HepG2 (cell line): ENCODE measurements around the gene PLLP. TPM values are rescaled to one million over a fixed set of nuclear protein-coding genes. Genes with fewer than 3 reads are reported as not detected.

ENCODE experiments used
- ATRX ChIP-seq: sonication (generic); formaldehyde crosslinking; IDR thresholded peaks from 2 replicates; pipeline ENCODE4 v1.4.0; 2020; ENCODE audit warnings: missing genetic modification reagents, borderline replicate concordance
- REL ChIP-seq: sonication (generic); formaldehyde crosslinking; conservative IDR thresholded peaks from 2 replicates; pipeline ENCODE4 v1.8.0; 2022; ENCODE audit warnings: mild to moderate bottlenecking, missing genetic modification reagents, moderate library complexity
- SUZ12 ChIP-seq: fragments of 150-350 bp; IDR thresholded peaks from 2 replicates; pipeline ENCODE4 v1.6.1; 2014; ENCODE audit warnings: low read depth, low read length
- ZNF589 ChIP-seq: sonication (generic); formaldehyde crosslinking; conservative IDR thresholded peaks from 2 replicates; pipeline ENCODE4 v1.8.0; 2022; ENCODE audit warnings: mild to moderate bottlenecking, moderate library complexity, missing genetic modification reagents
- ZNF768 ChIP-seq: sonication (generic); formaldehyde crosslinking; IDR thresholded peaks from 2 replicates; pipeline ENCODE4 v1.4.0; 2020; ENCODE audit warnings: missing genetic modification reagents
- ZNF816 ChIP-seq: sonication (generic); formaldehyde crosslinking; IDR thresholded peaks from 2 replicates; pipeline ENCODE4 v1.8.0; 2022; ENCODE audit warnings: missing genetic modification reagents, mild to moderate bottlenecking, borderline replicate concordance
- ZNF850 ChIP-seq: sonication (generic); formaldehyde crosslinking; conservative IDR thresholded peaks from 2 replicates; pipeline ENCODE4 v1.9.0; 2021; ENCODE audit warnings: mild to moderate bottlenecking, missing genetic modification reagents
- polyA plus RNA-seq, 8 experiments: library from polyadenylated mRNA; depleted of rRNA in 3 of 8; stranded (reverse) in 7 of 8; unstranded in 1 of 8; fragments of >200 nt; fragmentation: Illumina TruSeq in 4 of 8; extraction: Trizol in 4 of 8; gene quantifications; 2 replicates each; pipeline versions ENCODE4 v1.2.1 to v1.2.3, GENCODE V29; 2011 to 2016; ENCODE audit warnings: low read depth in 4 of 8, missing spikeins in 1 of 8, mixed read lengths in 1 of 8; ENCODE audit not compliant: insufficient read depth in 1 of 8
- total RNA-seq, 5 experiments: library from RNA; depleted of rRNA; stranded (reverse); fragments of >200 nt; fragmentation: Illumina TruSeq; extraction: Trizol; gene quantifications; 2 replicates each; pipeline ENCODE4 v1.2.3, GENCODE V29; 2016; ENCODE audit warnings: low read depth in 1 of 5
- TF ChIP-seq, protein P1 (sequence below): sonication (generic); formaldehyde crosslinking; IDR thresholded peaks from 2 replicates; pipeline ENCODE4 v1.8.1; 2023; ENCODE audit warnings: mild to moderate bottlenecking, missing genetic modification reagents, borderline replicate concordance
- TF ChIP-seq, protein P2 (sequence below): sonication (generic); formaldehyde crosslinking; IDR thresholded peaks from 2 replicates; pipeline ENCODE4 v1.4.0; 2020; ENCODE audit warnings: mild to moderate bottlenecking, missing genetic modification reagents, borderline replicate concordance
- TF ChIP-seq, protein P3 (sequence below): sonication (generic); formaldehyde crosslinking; IDR thresholded peaks from 2 replicates; pipeline ENCODE4 v1.5.0; 2020; ENCODE audit warnings: mild to moderate bottlenecking, missing genetic modification reagents, borderline replicate concordance
- TF ChIP-seq, protein P4 (sequence below): sonication (generic); formaldehyde crosslinking; IDR thresholded peaks from 2 replicates; pipeline ENCODE4 v1.4.0; 2020; ENCODE audit warnings: missing genetic modification reagents, mild to moderate bottlenecking, borderline replicate concordance
- TF ChIP-seq, protein P5 (sequence below): sonication (generic); formaldehyde crosslinking; IDR thresholded peaks from 2 replicates; pipeline ENCODE4 v1.8.0; 2023; ENCODE audit warnings: mild to moderate bottlenecking, missing genetic modification reagents

Gene PLLP
- total and polyA plus RNA-seq, 2 of the 13 experiments (the other 11 are each of a cell fraction or from before 2014, with no cell fraction given): 60.6 to 127 TPM

DNA sequence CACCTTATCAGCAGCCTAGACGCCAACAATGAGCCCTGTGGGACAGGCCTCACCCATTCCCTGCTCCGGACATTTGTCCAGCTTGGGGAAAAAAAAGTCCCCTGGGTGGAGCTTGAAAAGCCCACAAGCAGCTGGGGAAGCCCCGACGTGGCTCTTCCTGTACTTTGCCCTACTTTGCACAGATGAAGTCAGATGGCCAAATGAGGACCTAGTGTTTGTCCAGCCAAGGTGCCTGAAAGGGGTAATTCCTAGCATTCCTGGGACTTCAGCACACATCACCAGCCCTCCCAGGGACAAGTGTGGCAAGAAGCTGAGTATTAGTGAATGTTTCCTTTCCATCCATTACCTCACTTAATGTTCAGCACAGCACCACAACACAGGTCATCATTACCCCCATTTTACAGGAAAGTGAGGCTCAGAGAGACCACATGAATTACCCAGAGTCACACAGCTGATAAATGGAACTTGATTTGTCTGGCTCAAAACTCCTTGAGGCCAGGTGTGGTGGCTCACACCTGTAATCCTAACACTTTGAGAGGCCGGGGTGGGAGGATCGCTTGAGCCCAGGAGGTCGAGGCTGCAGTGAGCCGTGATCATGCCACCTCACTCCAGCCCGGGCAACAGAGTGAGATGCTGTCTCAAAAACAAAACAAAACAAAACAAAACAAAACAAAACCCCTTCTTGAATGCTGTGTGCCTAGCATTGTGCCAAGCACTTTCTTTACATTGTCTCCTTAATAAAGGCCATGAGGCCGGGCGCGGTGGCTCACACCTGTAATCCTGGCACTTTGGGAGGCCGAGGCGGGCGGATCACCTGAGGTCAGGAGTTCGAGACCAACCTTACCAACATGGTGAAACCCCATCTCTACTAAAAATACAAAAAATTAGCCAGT is 19.9 kb upstream of the PLLP start (continued):
- TF ChIP-seq ZNF589 (CRISPR knock-in tag): no peak
- TF ChIP-seq, protein P1, sequence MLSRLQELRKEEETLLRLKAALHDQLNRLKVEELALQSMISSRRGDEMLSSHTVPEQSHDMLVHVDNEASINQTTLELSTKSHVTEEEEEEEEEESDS (CRISPR knock-in tag): no peak
- TF ChIP-seq, protein P2, sequence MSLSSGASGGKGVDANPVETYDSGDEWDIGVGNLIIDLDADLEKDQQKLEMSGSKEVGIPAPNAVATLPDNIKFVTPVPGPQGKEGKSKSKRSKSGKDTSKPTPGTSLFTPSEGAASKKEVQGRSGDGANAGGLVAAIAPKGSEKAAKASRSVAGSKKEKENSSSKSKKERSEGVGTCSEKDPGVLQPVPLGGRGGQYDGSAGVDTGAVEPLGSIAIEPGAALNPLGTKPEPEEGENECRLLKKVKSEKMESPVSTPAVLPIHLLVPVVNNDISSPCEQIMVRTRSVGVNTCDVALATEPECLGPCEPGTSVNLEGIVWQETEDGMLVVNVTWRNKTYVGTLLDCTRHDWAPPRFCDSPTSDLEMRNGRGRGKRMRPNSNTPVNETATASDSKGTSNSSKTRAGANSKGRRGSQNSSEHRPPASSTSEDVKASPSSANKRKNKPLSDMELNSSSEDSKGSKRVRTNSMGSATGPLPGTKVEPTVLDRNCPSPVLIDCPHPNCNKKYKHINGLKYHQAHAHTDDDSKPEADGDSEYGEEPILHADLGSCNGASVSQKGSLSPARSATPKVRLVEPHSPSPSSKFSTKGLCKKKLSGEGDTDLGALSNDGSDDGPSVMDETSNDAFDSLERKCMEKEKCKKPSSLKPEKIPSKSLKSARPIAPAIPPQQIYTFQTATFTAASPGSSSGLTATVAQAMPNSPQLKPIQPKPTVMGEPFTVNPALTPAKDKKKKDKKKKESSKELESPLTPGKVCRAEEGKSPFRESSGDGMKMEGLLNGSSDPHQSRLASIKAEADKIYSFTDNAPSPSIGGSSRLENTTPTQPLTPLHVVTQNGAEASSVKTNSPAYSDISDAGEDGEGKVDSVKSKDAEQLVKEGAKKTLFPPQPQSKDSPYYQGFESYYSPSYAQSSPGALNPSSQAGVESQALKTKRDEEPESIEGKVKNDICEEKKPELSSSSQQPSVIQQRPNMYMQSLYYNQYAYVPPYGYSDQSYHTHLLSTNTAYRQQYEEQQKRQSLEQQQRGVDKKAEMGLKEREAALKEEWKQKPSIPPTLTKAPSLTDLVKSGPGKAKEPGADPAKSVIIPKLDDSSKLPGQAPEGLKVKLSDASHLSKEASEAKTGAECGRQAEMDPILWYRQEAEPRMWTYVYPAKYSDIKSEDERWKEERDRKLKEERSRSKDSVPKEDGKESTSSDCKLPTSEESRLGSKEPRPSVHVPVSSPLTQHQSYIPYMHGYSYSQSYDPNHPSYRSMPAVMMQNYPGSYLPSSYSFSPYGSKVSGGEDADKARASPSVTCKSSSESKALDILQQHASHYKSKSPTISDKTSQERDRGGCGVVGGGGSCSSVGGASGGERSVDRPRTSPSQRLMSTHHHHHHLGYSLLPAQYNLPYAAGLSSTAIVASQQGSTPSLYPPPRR (CRISPR knock-in tag): peak; percentile 72; the same call in 1 of the 2 replicates
- TF ChIP-seq REL (CRISPR knock-in tag): no peak
- no peak for TF ChIP-seq ATRX (CRISPR knock-in tag)
- TF ChIP-seq ZNF768 (CRISPR knock-in tag): peak; percentile 93
- peak; percentile 61; the same call in 1 of the 2 replicates for TF ChIP-seq ZNF816
- TF ChIP-seq, protein P3, sequence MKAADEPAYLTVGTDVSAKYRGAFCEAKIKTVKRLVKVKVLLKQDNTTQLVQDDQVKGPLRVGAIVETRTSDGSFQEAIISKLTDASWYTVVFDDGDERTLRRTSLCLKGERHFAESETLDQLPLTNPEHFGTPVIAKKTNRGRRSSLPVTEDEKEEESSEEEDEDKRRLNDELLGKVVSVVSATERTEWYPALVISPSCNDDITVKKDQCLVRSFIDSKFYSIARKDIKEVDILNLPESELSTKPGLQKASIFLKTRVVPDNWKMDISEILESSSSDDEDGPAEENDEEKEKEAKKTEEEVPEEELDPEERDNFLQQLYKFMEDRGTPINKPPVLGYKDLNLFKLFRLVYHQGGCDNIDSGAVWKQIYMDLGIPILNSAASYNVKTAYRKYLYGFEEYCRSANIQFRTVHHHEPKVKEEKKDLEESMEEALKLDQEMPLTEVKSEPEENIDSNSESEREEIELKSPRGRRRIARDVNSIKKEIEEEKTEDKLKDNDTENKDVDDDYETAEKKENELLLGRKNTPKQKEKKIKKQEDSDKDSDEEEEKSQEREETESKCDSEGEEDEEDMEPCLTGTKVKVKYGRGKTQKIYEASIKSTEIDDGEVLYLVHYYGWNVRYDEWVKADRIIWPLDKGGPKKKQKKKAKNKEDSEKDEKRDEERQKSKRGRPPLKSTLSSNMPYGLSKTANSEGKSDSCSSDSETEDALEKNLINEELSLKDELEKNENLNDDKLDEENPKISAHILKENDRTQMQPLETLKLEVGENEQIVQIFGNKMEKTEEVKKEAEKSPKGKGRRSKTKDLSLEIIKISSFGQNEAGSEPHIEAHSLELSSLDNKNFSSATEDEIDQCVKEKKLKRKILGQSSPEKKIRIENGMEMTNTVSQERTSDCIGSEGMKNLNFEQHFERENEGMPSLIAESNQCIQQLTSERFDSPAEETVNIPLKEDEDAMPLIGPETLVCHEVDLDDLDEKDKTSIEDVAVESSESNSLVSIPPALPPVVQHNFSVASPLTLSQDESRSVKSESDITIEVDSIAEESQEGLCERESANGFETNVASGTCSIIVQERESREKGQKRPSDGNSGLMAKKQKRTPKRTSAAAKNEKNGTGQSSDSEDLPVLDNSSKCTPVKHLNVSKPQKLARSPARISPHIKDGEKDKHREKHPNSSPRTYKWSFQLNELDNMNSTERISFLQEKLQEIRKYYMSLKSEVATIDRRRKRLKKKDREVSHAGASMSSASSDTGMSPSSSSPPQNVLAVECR: peak; percentile 54; the same call in 1 of the 2 replicates
- TF ChIP-seq SUZ12: no peak
- no peak for TF ChIP-seq ZNF850 (CRISPR knock-in tag)
- TF ChIP-seq, protein P4, sequence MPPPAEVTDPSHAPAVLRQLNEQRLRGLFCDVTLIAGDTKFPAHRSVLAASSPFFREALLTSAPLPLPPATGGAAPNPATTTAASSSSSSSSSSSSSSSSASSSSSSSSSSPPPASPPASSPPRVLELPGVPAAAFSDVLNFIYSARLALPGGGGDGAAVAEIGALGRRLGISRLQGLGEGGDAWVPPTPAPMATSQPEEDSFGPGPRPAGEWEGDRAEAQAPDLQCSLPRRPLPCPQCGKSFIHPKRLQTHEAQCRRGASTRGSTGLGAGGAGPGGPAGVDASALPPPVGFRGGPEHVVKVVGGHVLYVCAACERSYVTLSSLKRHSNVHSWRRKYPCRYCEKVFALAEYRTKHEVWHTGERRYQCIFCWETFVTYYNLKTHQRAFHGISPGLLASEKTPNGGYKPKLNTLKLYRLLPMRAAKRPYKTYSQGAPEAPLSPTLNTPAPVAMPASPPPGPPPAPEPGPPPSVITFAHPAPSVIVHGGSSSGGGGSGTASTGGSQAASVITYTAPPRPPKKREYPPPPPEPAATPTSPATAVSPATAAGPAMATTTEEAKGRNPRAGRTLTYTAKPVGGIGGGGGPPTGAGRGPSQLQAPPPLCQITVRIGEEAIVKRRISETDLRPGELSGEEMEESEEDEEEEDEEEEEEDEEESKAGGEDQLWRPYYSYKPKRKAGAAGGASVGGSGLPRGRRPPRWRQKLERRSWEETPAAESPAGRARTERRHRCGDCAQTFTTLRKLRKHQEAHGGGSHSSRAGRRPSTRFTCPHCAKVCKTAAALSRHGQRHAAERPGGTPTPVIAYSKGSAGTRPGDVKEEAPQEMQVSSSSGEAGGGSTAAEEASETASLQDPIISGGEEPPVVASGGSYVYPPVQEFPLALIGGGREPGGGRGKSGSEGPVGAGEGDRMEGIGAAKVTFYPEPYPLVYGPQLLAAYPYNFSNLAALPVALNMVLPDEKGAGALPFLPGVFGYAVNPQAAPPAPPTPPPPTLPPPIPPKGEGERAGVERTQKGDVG (CRISPR knock-in tag): no peak; the same call in 1 of the 2 replicates
- TF ChIP-seq, protein P5, sequence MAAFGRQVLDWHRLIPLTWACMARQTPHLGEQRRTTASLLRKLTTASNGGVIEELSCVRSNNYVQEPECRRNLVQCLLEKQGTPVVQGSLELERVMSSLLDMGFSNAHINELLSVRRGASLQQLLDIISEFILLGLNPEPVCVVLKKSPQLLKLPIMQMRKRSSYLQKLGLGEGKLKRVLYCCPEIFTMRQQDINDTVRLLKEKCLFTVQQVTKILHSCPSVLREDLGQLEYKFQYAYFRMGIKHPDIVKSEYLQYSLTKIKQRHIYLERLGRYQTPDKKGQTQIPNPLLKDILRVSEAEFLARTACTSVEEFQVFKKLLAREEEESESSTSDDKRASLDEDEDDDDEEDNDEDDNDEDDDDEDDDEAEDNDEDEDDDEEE: no peak
